Gastroesophageal sphincter (tissue), 3 donors: ENCODE results near the gene EPB41L4A.

Experiments used
- EP300 ChIP-seq: sonication (generic); formaldehyde crosslinking; IDR thresholded peaks from one replicate; pipeline ENCODE4 v1.6.1; 2017; ENCODE audit warnings: antibody characterized with exemption, mild to moderate bottlenecking
- POLR2A ChIP-seq, 2 donors: fragments of 450-650 bp; IDR thresholded peaks; one replicate each; pipeline ENCODE4 v1.6.1; 2017; ENCODE audit warnings: antibody characterized with exemption in 2 of 2, mild to moderate bottlenecking in 2 of 2, moderate library complexity in 1 of 2
- TF ChIP-seq, protein P1 (sequence below), 4 experiments: fragments of 200-600 bp in 2 of 4; fragments of 450-650 bp in 2 of 4; sonication (generic) in 1 of 4; IDR thresholded peaks; one replicate each; pipeline ENCODE4 v1.5.1; 2017 to 2019; ENCODE audit warnings: antibody characterized with exemption in 4 of 4, mild to moderate bottlenecking in 2 of 4, moderate library complexity in 2 of 4

DNA sequence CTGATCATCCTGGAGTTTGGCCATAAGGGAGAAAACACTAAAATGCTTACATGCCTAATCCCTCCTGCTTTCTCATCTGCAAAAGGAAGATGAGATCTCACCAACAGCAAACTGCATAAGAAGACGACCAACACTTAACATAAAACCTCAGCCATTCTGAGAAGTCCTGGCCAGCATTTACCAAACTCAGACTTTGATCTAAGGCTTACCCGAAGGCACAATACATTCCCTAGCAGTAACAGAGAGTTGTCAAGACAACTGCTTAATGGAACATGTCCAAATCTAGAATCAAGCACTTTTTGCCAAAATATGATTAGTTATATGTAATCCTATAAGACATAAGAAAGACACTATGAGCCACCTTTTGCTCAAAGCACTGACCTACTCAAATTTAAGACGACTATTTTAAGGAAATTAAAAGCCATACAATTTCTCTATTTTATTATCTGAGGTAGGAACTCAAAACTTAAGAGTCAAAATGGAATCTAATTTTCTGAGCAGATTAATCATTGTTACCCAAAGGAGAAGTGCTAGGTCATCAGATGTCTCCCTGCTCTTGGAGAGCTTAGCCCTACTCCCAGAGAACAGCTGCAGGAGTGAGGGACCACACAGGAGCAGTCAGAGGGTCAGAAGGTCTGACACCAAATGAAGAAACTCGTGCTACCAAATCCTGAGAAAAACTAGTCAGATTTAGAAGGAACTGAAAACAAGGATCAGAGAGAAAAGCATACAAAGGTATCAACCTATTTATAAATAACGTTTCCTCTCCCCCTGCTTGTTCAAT, 39.3 kb downstream of the EPB41L4A start:
- no peak for TF ChIP-seq POLR2A (IDR thresholded peaks at IDR 0.05)
- TF ChIP-seq, protein P1, sequence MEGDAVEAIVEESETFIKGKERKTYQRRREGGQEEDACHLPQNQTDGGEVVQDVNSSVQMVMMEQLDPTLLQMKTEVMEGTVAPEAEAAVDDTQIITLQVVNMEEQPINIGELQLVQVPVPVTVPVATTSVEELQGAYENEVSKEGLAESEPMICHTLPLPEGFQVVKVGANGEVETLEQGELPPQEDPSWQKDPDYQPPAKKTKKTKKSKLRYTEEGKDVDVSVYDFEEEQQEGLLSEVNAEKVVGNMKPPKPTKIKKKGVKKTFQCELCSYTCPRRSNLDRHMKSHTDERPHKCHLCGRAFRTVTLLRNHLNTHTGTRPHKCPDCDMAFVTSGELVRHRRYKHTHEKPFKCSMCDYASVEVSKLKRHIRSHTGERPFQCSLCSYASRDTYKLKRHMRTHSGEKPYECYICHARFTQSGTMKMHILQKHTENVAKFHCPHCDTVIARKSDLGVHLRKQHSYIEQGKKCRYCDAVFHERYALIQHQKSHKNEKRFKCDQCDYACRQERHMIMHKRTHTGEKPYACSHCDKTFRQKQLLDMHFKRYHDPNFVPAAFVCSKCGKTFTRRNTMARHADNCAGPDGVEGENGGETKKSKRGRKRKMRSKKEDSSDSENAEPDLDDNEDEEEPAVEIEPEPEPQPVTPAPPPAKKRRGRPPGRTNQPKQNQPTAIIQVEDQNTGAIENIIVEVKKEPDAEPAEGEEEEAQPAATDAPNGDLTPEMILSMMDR (IDR thresholded peaks at IDR 0.05), result no peak
- TF ChIP-seq EP300, result no peak
